ENCODE data around the gene ATF4. TPM values are rescaled to one million over a fixed set of nuclear protein-coding genes. Genes with fewer than 3 reads are reported as not detected.

The ATF4 gene
- total RNA-seq, 1 experiment from 2014 or later = 608 TPM

DNA sequence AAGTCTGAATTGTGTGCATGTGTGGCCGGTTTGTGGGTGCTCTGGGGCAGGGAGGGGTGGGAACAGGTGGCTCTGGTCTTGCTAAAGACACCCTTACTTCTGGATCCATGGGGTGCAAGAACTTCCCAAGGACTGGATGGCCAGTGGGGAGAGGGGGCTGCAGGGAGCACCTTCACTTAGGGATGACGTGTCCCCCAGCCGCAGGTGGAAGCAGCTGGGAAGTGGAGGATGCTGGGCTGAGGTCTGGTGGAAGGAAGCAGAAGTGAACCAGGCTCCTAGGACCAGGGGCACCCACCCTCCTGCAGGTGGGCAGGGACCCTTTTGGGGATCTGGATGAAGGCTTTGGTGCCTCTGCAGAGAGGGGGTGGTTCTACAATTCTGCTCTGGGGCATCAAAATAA lies 28.2 kb upstream of the ATF4 start:
- RAD21 ChIA-PET (ENCODE audit: low non-redundant PET in 1 of 2, low total read pairs in 2 of 2, uncharacterized antibody in 2 of 2, unreplicated experiment in 2 of 2) = interaction anchor here in 1 of 2 experiments (0.6 kb wide), 1 partner anchor 26 kb away, joined by 5 read pairs; no protein-coding TSS in a partner anchor
- Histone ChIP-seq H2AFZ (ENCODE audit: low read depth, low read length, poor library complexity, severe bottlenecking) (no peak overlapping the region), H3K27me3 (ENCODE audit: insufficient read depth, low read length) (no peaks in the 10 kb centered on the region), H3K4me1 (ENCODE audit: control insufficient read depth in 1 of 2, insufficient read depth in 2 of 2, low read length in 2 of 2) (peaks cover 7 to 34% of the 10 kb centered on the region in 2 experiments), H3K9me2 (ENCODE audit: insufficient read depth) (no peaks in the 10 kb centered on the region), H3K9ac (ENCODE audit: low read length) (no peak overlapping the region), H3K4me3 (replicated peaks in 1 of 2; ENCODE audit: low read depth in 1 of 2, low read length in 2 of 2) (no peak overlapping the region), H3K4me2 (ENCODE audit: low read length) (no peak overlapping the region), H3K27ac (ENCODE audit: low read depth, low read length) (no peak overlapping the region), H3K79me2 (ENCODE audit: insufficient read depth, low read length) (no peaks in the 10 kb centered on the region), H3K9me3 (ENCODE audit: control insufficient read depth in 1 of 2, insufficient read depth in 1 of 2, low read depth in 1 of 2, low read length in 2 of 2) (no peaks in the 10 kb centered on the region), H3K36me3 (ENCODE audit: control insufficient read depth in 1 of 2, insufficient read depth in 2 of 2, low read length in 2 of 2) (no peaks in the 10 kb centered on the region), H4K20me1 (ENCODE audit: insufficient read depth) (no peaks in the 10 kb centered on the region)
- DNase-seq (ENCODE audit: low read depth, low spot score) (no peak), ATAC-seq (no peak)
- intact Hi-C loops (cut with micrococcal nuclease) = no loop called here
- BruUV-seq (replicated peaks) = no TSS peak
- no peak for TF ChIP-seq ZFX (IDR thresholded peaks at IDR 0.05)
- no peak for TF ChIP-seq SIN3A (IDR thresholded peaks at IDR 0.05; ENCODE audit: low read depth)
- no peak for TF ChIP-seq CBX3 (IDR thresholded peaks at IDR 0.05; ENCODE audit: low read depth)
- no peak for TF ChIP-seq POLR2A (IDR thresholded peaks at IDR 0.05; ENCODE audit: borderline replicate concordance, extremely low read depth, insufficient read depth, insufficient read length)
- POLR2A ChIA-PET = no interaction called here
- CTCF ChIA-PET = interaction anchor here (9.0 kb wide), 1 partner anchor 37 kb away, joined by 86 read pairs; no protein-coding TSS in a partner anchor

DNA sequence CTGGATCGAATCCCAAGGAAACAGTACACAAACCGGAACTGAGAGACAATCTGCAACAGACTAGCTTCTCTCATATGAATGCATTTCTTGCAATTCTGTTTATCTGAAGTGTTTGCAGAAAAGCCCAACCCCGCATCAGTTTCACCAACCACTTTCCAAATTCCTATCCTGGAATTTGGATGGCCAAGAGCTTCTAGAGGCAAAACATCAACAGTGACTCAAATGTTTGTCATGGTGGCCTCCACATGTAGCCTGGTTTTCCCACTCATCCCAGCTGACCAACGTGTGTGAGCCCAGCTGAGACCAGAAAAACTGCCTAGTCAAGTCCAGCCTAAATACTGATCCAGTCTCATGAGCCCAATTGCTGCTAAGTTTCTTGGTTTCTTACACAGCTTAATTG lies 26.6 kb upstream of the ATF4 start:
- H3K27ac ChIP-seq (ENCODE audit: low read depth, low read length) = no peak overlapping the region
- ChIA-PET RAD21 (ENCODE audit: low non-redundant PET in 1 of 2, low total read pairs in 2 of 2, uncharacterized antibody in 2 of 2, unreplicated experiment in 2 of 2) (no interaction called here), CTCF (interaction anchor here (1.0 to 9.0 kb wide), 8 partner anchors 8 to 531 kb away, joined by 3 to 86 read pairs (median 5); partner anchors contain the start of gene MIEF1), POLR2A (interaction anchor here (0.6 to 1.0 kb wide), 3 partner anchors 26 to 31 kb away, joined by 3 to 4 read pairs (median 3); partner anchors contain the start of gene ATF4)
- no peaks in the 10 kb centered on the region for H3K27me3 ChIP-seq (ENCODE audit: insufficient read depth, low read length)
- no peak for TF ChIP-seq TCF7L2 (IDR thresholded peaks at IDR 0.05; ENCODE audit: borderline replicate concordance, extremely low read depth, insufficient read depth, insufficient read length)
- TF ChIP-seq POLR2A (IDR thresholded peaks at IDR 0.05; ENCODE audit: borderline replicate concordance, extremely low read depth, insufficient read depth, insufficient read length) = no peak
- no peak for TF ChIP-seq SP1 (IDR thresholded peaks at IDR 0.05; ENCODE audit: low read depth)
- TF ChIP-seq, protein P1, sequence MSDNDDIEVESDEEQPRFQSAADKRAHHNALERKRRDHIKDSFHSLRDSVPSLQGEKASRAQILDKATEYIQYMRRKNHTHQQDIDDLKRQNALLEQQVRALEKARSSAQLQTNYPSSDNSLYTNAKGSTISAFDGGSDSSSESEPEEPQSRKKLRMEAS (IDR thresholded peaks at IDR 0.05) = no peak
- TF ChIP-seq EZH2phosphoT487 (IDR thresholded peaks at IDR 0.05; ENCODE audit: borderline replicate concordance) = no peak
- no peak for TF ChIP-seq CBX3 (IDR thresholded peaks at IDR 0.05; ENCODE audit: low read depth)
- TF ChIP-seq EGR1 (IDR thresholded peaks at IDR 0.05; ENCODE audit: low read depth) = no peak
- H3K9ac ChIP-seq (ENCODE audit: low read length) = no peak overlapping the region
- no TSS peak for BruUV-seq (replicated peaks)
- H3K79me2 ChIP-seq (ENCODE audit: insufficient read depth, low read length) = no peaks in the 10 kb centered on the region
- H3K9me3 ChIP-seq (ENCODE audit: control insufficient read depth in 1 of 2, insufficient read depth in 1 of 2, low read depth in 1 of 2, low read length in 2 of 2) = no peaks in the 10 kb centered on the region
- no peak overlapping the region for H3K4me2 ChIP-seq (ENCODE audit: low read length)
- ATAC-seq (no peak), DNase-seq (ENCODE audit: low read depth, low spot score) (no peak)
- H2AFZ ChIP-seq (ENCODE audit: low read depth, low read length, poor library complexity, severe bottlenecking) = no peak overlapping the region
- no peaks in the 10 kb centered on the region for H3K36me3 ChIP-seq (ENCODE audit: control insufficient read depth in 1 of 2, insufficient read depth in 2 of 2, low read length in 2 of 2)
- no peaks in the 10 kb centered on the region for H4K20me1 ChIP-seq (ENCODE audit: insufficient read depth)
- H3K4me3 ChIP-seq (replicated peaks in 1 of 2; ENCODE audit: low read depth in 1 of 2, low read length in 2 of 2) = no peak overlapping the region
- H3K9me2 ChIP-seq (ENCODE audit: insufficient read depth) = no peaks in the 10 kb centered on the region
- peaks cover 7 to 37% of the 10 kb centered on the region in 2 experiments for H3K4me1 ChIP-seq (ENCODE audit: control insufficient read depth in 1 of 2, insufficient read depth in 2 of 2, low read length in 2 of 2)
- intact Hi-C loops (cut with micrococcal nuclease) = no loop called here
